GM13977 (cell line): ENCODE data around the gene PTPRG.

Experiments
- DNase-seq: peaks from one replicate; pipeline ENCODE4 v3.0.0; 2012; ENCODE audit warnings: low spot score
- in situ Hi-C: fragments of 300-500 bp; cut with MboI; formaldehyde crosslinking; loops from one replicate; pipeline ENCODE4 v1.12.0; 2022; ENCODE audit warnings: low sequenced_read_pairs, low pct_unique_long_range_greater_than_20kb, mixed read lengths, inconsistent platforms; ENCODE audit not compliant: unreplicated experiment
- TF ChIP-seq, protein P1 (sequence below): IDR thresholded peaks from 2 replicates; pipeline ENCODE4 v1.5.1; 2012; ENCODE audit warnings: mild to moderate bottlenecking, control low read depth; ENCODE audit not compliant: insufficient read depth; ENCODE audit errors: extremely low read depth, missing control alignments

PTPRG gene

GRCh38 chr3:61574854-61575253 lies 13.5 kb downstream of the PTPRG start:
- in situ Hi-C loops: no loop called here
- TF ChIP-seq, protein P1, sequence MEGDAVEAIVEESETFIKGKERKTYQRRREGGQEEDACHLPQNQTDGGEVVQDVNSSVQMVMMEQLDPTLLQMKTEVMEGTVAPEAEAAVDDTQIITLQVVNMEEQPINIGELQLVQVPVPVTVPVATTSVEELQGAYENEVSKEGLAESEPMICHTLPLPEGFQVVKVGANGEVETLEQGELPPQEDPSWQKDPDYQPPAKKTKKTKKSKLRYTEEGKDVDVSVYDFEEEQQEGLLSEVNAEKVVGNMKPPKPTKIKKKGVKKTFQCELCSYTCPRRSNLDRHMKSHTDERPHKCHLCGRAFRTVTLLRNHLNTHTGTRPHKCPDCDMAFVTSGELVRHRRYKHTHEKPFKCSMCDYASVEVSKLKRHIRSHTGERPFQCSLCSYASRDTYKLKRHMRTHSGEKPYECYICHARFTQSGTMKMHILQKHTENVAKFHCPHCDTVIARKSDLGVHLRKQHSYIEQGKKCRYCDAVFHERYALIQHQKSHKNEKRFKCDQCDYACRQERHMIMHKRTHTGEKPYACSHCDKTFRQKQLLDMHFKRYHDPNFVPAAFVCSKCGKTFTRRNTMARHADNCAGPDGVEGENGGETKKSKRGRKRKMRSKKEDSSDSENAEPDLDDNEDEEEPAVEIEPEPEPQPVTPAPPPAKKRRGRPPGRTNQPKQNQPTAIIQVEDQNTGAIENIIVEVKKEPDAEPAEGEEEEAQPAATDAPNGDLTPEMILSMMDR: no peak
- no peak for DNase-seq

- TF ChIP-seq, protein P1: no peak
- DNase-seq: no peak
- in situ Hi-C loops: no loop called here
Measured at GRCh38 chr3:61575893-61576292, 14.5 kb downstream of the PTPRG start.

DNA sequence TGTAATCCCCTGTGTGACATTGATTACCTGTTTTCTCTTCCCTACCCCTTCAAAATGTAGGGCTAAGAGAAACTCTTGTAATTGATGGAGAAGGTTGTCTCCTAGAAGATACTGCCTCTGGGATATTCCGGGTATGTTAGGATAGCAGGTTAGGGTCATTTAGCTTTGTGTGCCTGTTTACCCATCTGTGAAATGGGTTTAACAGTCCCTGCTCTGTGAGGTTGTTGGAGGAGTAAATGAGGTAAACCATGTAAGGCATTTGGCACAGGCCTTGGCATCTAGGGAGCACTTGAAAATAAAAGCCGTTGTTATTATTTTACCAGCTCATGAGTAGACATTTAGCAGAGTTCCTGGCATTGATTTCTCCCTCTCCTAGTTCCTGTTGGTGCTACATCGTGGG lies 16.4 kb downstream of the PTPRG start:
- TF ChIP-seq, protein P1: no peak
- in situ Hi-C loops: no loop called here
- DNase-seq: no peak

DNA sequence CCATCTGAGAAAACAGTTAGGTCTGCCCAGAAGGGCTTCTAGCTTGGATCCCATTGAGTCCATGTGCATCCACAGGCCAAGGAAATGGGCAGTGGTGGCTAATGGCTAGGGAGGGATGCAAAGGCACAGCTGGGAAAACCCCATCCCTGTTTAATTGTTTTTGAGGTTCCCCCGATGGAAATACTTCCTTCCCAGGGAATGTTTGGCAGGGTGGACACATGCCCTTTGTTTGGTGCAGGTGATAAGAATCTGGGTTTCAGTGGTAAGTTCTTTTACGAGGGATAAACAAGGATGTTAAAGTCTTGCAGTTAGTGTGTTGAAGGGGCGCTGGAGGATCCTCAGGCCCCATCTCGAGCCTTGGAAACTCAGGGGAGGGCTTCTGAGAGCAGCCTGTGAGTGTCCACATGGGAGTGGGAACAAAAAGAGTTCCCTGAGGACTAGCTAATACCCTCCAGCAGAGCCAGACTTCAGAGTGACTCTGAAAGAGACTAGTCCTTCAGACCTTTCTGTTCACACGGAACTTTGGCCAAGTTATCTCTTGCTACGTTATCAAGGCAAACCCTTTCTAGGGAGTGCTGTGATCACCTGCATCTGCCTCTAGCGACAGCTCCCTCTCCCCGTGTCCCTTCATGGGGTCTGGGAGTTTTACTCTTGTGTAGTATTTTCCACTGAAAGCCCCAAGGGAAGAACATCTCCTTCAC lies 17.4 kb downstream of the PTPRG start:
- TF ChIP-seq, protein P1: no peak
- DNase-seq: no peak
- in situ Hi-C loops: no loop called here

- TF ChIP-seq, protein P1: no peak
- no peak for DNase-seq
- in situ Hi-C loops: no loop called here
Measured at GRCh38 chr3:61579685-61580084, 18.3 kb downstream of the PTPRG start.

- TF ChIP-seq, protein P1: no peak
- DNase-seq: no peak
Measured at GRCh38 chr3:61580982-61581643, 19.7 kb downstream of the PTPRG start.

More at GRCh38 chr3:61580982-61581643, 19.7 kb downstream of the PTPRG start:
- in situ Hi-C loops: no loop called here
